H1 (cell line): ENCODE measurements around the gene OR13H1. TPM values are rescaled to one million over a fixed set of nuclear protein-coding genes. Genes with fewer than 3 reads are reported as not detected.

ENCODE experiments used
- CTCF ChIA-PET: fragments of 300-600 bp; sonication (Branson Sonifier 250); formaldehyde crosslinking; loops from one replicate; lab custom pipeline; 2021; ENCODE audit not compliant: partially characterized antibody; lab: Charles Lee
- POLR2A ChIA-PET: fragments of 300-600 bp; sonication (Branson Sonifier 250); formaldehyde crosslinking; loops from one replicate; lab custom pipeline; 2021; ENCODE audit warnings: inconsistent platforms; ENCODE audit not compliant: partially characterized antibody; lab: Charles Lee
- DNase-seq, 2 experiments: peaks; one replicate each; pipeline versions ENCODE4 v3.0.0 to v3.0.0-alpha.2; 2010 to 2022; ENCODE audit warnings: low spot score in 2 of 2, low read depth in 1 of 2, mixed read lengths in 1 of 2
- FAIRE-seq: peaks from 2 replicates; lab custom pipeline; 2011; peaks lifted over from hg19 to GRCh38; lab: Jason Lieb, UNC
- H2AFZ ChIP-seq: 2 replicates; pipeline ENCODE4 v1.8.1; 2012; ENCODE audit warnings: low read length, inconsistent platforms
- H2AK5ac ChIP-seq: 2 replicates; pipeline ENCODE4 v1.6.1; 2013; ENCODE audit warnings: low read depth, low read length
- H2BK120ac ChIP-seq: replicated peaks from 2 replicates; pipeline ENCODE3; 2013; ENCODE audit warnings: low read depth, low read length, inconsistent platforms
- H2BK12ac ChIP-seq: 2 replicates; pipeline ENCODE4 v1.6.1; 2013; ENCODE audit warnings: low read depth, low read length
- H2BK15ac ChIP-seq: 2 replicates; pipeline ENCODE4 v1.6.1; 2013; ENCODE audit warnings: low read length
- H2BK20ac ChIP-seq: 2 replicates; pipeline ENCODE4 v1.6.1; 2013; ENCODE audit warnings: low read length
- H2BK5ac ChIP-seq: 2 replicates; pipeline ENCODE4 v1.6.1; 2013; ENCODE audit warnings: low read depth, low read length
- H3K14ac ChIP-seq: 2 replicates; pipeline ENCODE4 v1.6.1; 2013; ENCODE audit warnings: inconsistent platforms; ENCODE audit not compliant: insufficient read length
- H3K18ac ChIP-seq: 2 replicates; pipeline ENCODE4 v1.6.1; 2013; ENCODE audit warnings: low read length; ENCODE audit errors: extremely low read depth
- H3K23ac ChIP-seq: 2 replicates; pipeline ENCODE4 v1.6.1; 2013; ENCODE audit warnings: inconsistent platforms; ENCODE audit not compliant: insufficient read length
- H3K23me2 ChIP-seq: 2 replicates; pipeline ENCODE4 v1.6.1; 2013; ENCODE audit warnings: low read depth, low read length
- H3K27ac ChIP-seq: 2 replicates; pipeline ENCODE4 v1.6.1; 2011; ENCODE audit warnings: low read depth, low read length, inconsistent platforms
- H3K27me3 ChIP-seq, 4 experiments: replicated peaks in 1 of 4; 1 replicate in 1 of 4; 2 replicates in 3 of 4; pipeline versions ENCODE4 v1.6.1 to v1.8.1; 2011 to 2013; ENCODE audit warnings: low read length in 3 of 4, mild to moderate bottlenecking in 3 of 4, inconsistent platforms in 2 of 4, mixed read lengths in 2 of 4, moderate library complexity in 1 of 4; ENCODE audit not compliant: control insufficient read depth in 3 of 4, insufficient read depth in 3 of 4; ENCODE audit errors: extremely low read depth in 1 of 4
- H3K36me3 ChIP-seq, 4 experiments: 2 replicates each; pipeline versions ENCODE4 v1.6.1 to v1.8.1; 2011 to 2013; ENCODE audit warnings: mild to moderate bottlenecking in 4 of 4, low read length in 3 of 4, moderate library complexity in 2 of 4, control low read depth in 1 of 4, inconsistent platforms in 1 of 4; ENCODE audit not compliant: insufficient read depth in 4 of 4, control insufficient read depth in 2 of 4
- H3K4ac ChIP-seq: replicated peaks from 2 replicates; pipeline ENCODE3; 2013; ENCODE audit warnings: low read length, low read depth, mixed read lengths, inconsistent platforms; ENCODE audit not compliant: insufficient read length
- H3K4me1 ChIP-seq, 4 experiments: replicated peaks in 1 of 4; 1 replicate in 1 of 4; 2 replicates in 3 of 4; pipeline versions ENCODE4 v1.6.1 to v1.8.1; 2011 to 2013; ENCODE audit warnings: low read length in 3 of 4, inconsistent platforms in 2 of 4, mixed read lengths in 1 of 4; ENCODE audit not compliant: insufficient read depth in 4 of 4, control insufficient read depth in 3 of 4
- H3K4me2 ChIP-seq, 2 experiments: 2 replicates each; pipeline versions ENCODE4 v1.6.1 to v1.8.1; 2011 to 2013; ENCODE audit warnings: low read depth in 2 of 2, low read length in 2 of 2, control low read depth in 1 of 2, inconsistent platforms in 1 of 2, mild to moderate bottlenecking in 1 of 2; ENCODE audit not compliant: insufficient read depth in 1 of 2
- H3K4me3 ChIP-seq, 4 experiments: fragments of 200-600, 300-600 bp in 1 of 4; sonication (generic), shearing (Covaris generic), sonication (Bioruptor Twin) in 1 of 4; 2 replicates each; pipeline versions ENCODE4 v1.5.1 to v1.8.1; 2011 to 2016; ENCODE audit warnings: low read length in 4 of 4, low read depth in 3 of 4, control low read depth in 2 of 4, inconsistent platforms in 2 of 4, mild to moderate bottlenecking in 2 of 4, mixed read lengths in 1 of 4, moderate library complexity in 1 of 4; ENCODE audit not compliant: insufficient read depth in 2 of 4; ENCODE audit errors: extremely low read depth in 1 of 4
- H3K56ac ChIP-seq: replicated peaks from 2 replicates; pipeline ENCODE3; 2013; ENCODE audit warnings: low read depth, mild to moderate bottlenecking, mixed read lengths, low read length, inconsistent platforms; ENCODE audit not compliant: insufficient read length
- H3K79me1 ChIP-seq: 2 replicates; pipeline ENCODE4 v1.6.1; 2013; ENCODE audit warnings: low read depth, low read length, control low read depth
- H3K79me2 ChIP-seq, 2 experiments: 2 replicates each; pipeline versions ENCODE4 v1.6.1 to v1.8.1; 2012 to 2013; ENCODE audit warnings: low read length in 2 of 2, mild to moderate bottlenecking in 2 of 2, inconsistent platforms in 1 of 2; ENCODE audit not compliant: insufficient read depth in 2 of 2, control insufficient read depth in 1 of 2
- H3K9ac ChIP-seq, 4 experiments: replicated peaks in 1 of 4; 1 replicate in 1 of 4; 2 replicates in 3 of 4; pipeline versions ENCODE4 v1.6.1 to v1.8.1; 2011 to 2013; ENCODE audit warnings: low read depth in 3 of 4, low read length in 3 of 4, control low read depth in 2 of 4, mild to moderate bottlenecking in 2 of 4, moderate library complexity in 2 of 4, inconsistent platforms in 1 of 4; ENCODE audit errors: extremely low read depth in 1 of 4
- H3K9me3 ChIP-seq, 2 experiments: 2 replicates each; pipeline versions ENCODE4 v1.6.1 to v1.8.1; 2012 to 2013; ENCODE audit warnings: mild to moderate bottlenecking in 2 of 2, moderate library complexity in 2 of 2, control low read depth in 1 of 2, inconsistent platforms in 1 of 2, low read depth in 1 of 2, low read length in 1 of 2, mixed read lengths in 1 of 2; ENCODE audit not compliant: insufficient read depth in 2 of 2
- H4K20me1 ChIP-seq, 2 experiments: replicated peaks in 1 of 2; 2 replicates each; pipeline versions ENCODE3 to v1.8.1; 2011 to 2013; ENCODE audit warnings: inconsistent platforms in 2 of 2, low read length in 2 of 2, mild to moderate bottlenecking in 1 of 2; ENCODE audit not compliant: insufficient read depth in 2 of 2, control insufficient read depth in 1 of 2
- H4K5ac ChIP-seq: 2 replicates; pipeline ENCODE4 v1.6.1; 2013; ENCODE audit warnings: low read length, low read depth, mixed read lengths, inconsistent platforms; ENCODE audit not compliant: insufficient read length
- H4K8ac ChIP-seq: 2 replicates; pipeline ENCODE4 v1.8.0; 2013; ENCODE audit warnings: mild to moderate bottlenecking, moderate library complexity, low read length, inconsistent platforms; ENCODE audit not compliant: insufficient read depth; ENCODE audit errors: extremely low read depth
- H4K91ac ChIP-seq: replicated peaks from 2 replicates; pipeline ENCODE3; 2013; ENCODE audit warnings: low read length, mixed read lengths, inconsistent platforms; ENCODE audit not compliant: insufficient read length
- EP300 ChIP-seq, 2 experiments: IDR thresholded peaks; 1 replicate in 1 of 2; 2 replicates in 1 of 2; pipeline ENCODE4 v1.6.1; 2011 to 2012; ENCODE audit warnings: low read depth in 2 of 2, low read length in 2 of 2, mild to moderate bottlenecking in 2 of 2, borderline replicate concordance in 1 of 2, inconsistent platforms in 1 of 2, moderate library complexity in 1 of 2
- JUN ChIP-seq: IDR thresholded peaks from 2 replicates; pipeline ENCODE4 v1.6.1; 2011; ENCODE audit warnings: low read depth, mild to moderate bottlenecking, improper control_type of control experiment, low read length
- NANOG ChIP-seq: IDR thresholded peaks from 2 replicates; pipeline ENCODE4 v1.6.1; 2011; ENCODE audit warnings: low read length, low read depth, mild to moderate bottlenecking, inconsistent platforms; ENCODE audit not compliant: insufficient read depth, poor library complexity, severe bottlenecking
- RXRA ChIP-seq: IDR thresholded peaks from 2 replicates; pipeline ENCODE4 v1.6.1; 2011; ENCODE audit warnings: low read depth, mild to moderate bottlenecking, low read length, moderate library complexity; ENCODE audit not compliant: insufficient read depth
- USF2 ChIP-seq: IDR thresholded peaks from 2 replicates; pipeline ENCODE4 v1.6.1; 2011; ENCODE audit warnings: low read length, improper control_type of control experiment
- WGBS, 2 experiments: shearing (Covaris generic) in 1 of 2; methylation state at CpG; one replicate each; pipeline versions ENCODE4 v1.1.6 to v1.1.7; 2013 to 2015; ENCODE audit warnings: low lambda C conversion rate in 2 of 2, mixed read lengths in 2 of 2, inconsistent platforms in 1 of 2, low coverage in 1 of 2, missing lambda C conversion rate in 1 of 2; ENCODE audit not compliant: insufficient replicate concordance in 2 of 2, insufficient coverage in 1 of 2, insufficient read length in 1 of 2; ENCODE audit errors: extremely low coverage in 1 of 2, missing lambda C conversion rate in 1 of 2; 5-methylcytosine and 5-hydroxymethylcytosine counted together
- polyA plus RNA-seq, 7 experiments: library from polyadenylated mRNA; depleted of rRNA in 3 of 7; stranded (reverse) in 5 of 7; unstranded in 2 of 7; fragments of >200 nt in 5 of 7; fragments of 200-250 nt in 2 of 7; gene quantifications; 1 replicate in 5 of 7; 2 replicates in 1 of 7; 4 replicates in 1 of 7; pipeline versions ENCODE4 v1.2.1 to v1.2.3, GENCODE V29; 2011 to 2013; ENCODE audit warnings: missing spikeins in 2 of 7, mixed read lengths in 2 of 7
- total RNA-seq: library from RNA; stranded (reverse); fragmentation: NEBNext Ultra II Directional; extraction: Animal tissue kit (Norgen Biotek cat#: 25700); gene quantifications from 2 replicates; pipeline ENCODE4 v1.2.1, GENCODE V29; 2021

Gene OR13H1
- total and polyA plus RNA-seq, 2 of the 8 experiments (the other 6 are each of a cell fraction or from before 2014, with no cell fraction given): not detected

GRCh38 chrX:131572372-131573014 lies 28.6 kb downstream of the OR13H1 start:
- no peak overlapping the region for H3K14ac ChIP-seq
- TF ChIP-seq JUN: no peak
- TF ChIP-seq RXRA: no peak
- TF ChIP-seq USF2: no peak
- no peak for TF ChIP-seq EP300 (IDR thresholded peaks at IDR 0.05; ENCODE audit: borderline replicate concordance in 1 of 2, low read depth in 2 of 2, low read length in 2 of 2)
- no peak for TF ChIP-seq NANOG
- no peaks in the 10 kb centered on the region for H3K79me1 ChIP-seq
- H2AK5ac ChIP-seq: no peak overlapping the region
- H4K20me1 ChIP-seq: no peaks in the 10 kb centered on the region
- H4K5ac ChIP-seq: no peak overlapping the region
- WGBS, 2 experiments: 87% methylated on average over 5 of the region's 5 CpGs; no CpG with 5 or more reads in 1 of the 2 experiments
- no peak for DNase-seq
- H3K4me3 ChIP-seq: no peak overlapping the region
- no peak overlapping the region for H4K91ac ChIP-seq
- ChIA-PET CTCF (interaction anchor here (0.6 to 1.5 kb wide), 2 partner anchors 23 to 352 kb away, joined by 3 read pairs; no protein-coding TSS in a partner anchor), POLR2A (no interaction called here)
- no peaks in the 10 kb centered on the region for H3K9me3 ChIP-seq
- H2AFZ ChIP-seq: no peak overlapping the region
- FAIRE-seq: no peak
- H3K27me3 ChIP-seq: no peaks in the 10 kb centered on the region
- no peak overlapping the region for H3K4ac ChIP-seq
- no peak overlapping the region for H2BK15ac ChIP-seq
- no peak overlapping the region for H2BK5ac ChIP-seq
- H2BK12ac ChIP-seq: no peak overlapping the region
- H3K9ac ChIP-seq: no peak overlapping the region
- no peak overlapping the region for H3K56ac ChIP-seq
- H4K8ac ChIP-seq: no peak overlapping the region
- no peak overlapping the region for H3K4me2 ChIP-seq
- no peak overlapping the region for H3K27ac ChIP-seq
- H3K4me1 ChIP-seq: 0 out of 7 replicates have a peak, but pooled peaks cover 0 to 3% (median 0%) of the 10 kb centered on the region in 4 experiments
- H3K23ac ChIP-seq: no peak overlapping the region
- no peak overlapping the region for H2BK120ac ChIP-seq
- no peak overlapping the region for H3K18ac ChIP-seq
- H2BK20ac ChIP-seq: no peak overlapping the region
- peaks cover 0 to 12% of the 10 kb centered on the region in 2 experiments; a peak in 2 of 4 replicates for H3K79me2 ChIP-seq
- 0 out of 2 replicates have a peak, but pooled peaks cover under 1% of the 10 kb centered on the region for H3K23me2 ChIP-seq
- no peaks in the 10 kb centered on the region for H3K36me3 ChIP-seq
